IMR-90 (cell line): ENCODE measurements around the gene KAT2B.

ENCODE experiments used
- BHLHE40 ChIP-seq: fragments of 150-350 bp; IDR thresholded peaks from 2 replicates; pipeline ENCODE4 v1.6.1; 2016; ENCODE audit warnings: mild to moderate bottlenecking, low read depth, low read length
- CEBPB ChIP-seq: IDR thresholded peaks from 2 replicates; pipeline ENCODE4 v1.6.1; 2012; ENCODE audit warnings: low read depth, low read length, improper control_type of control experiment
- FOS ChIP-seq: fragments of 150-350 bp; IDR thresholded peaks from 2 replicates; pipeline ENCODE4 v1.6.1; 2016; ENCODE audit warnings: low read depth, low read length
- MAFK ChIP-seq: IDR thresholded peaks from 2 replicates; pipeline ENCODE4 v1.6.1; 2012; ENCODE audit warnings: low read depth, low read length, improper control_type of control experiment
- POLR2A ChIP-seq: IDR thresholded peaks from 2 replicates; pipeline ENCODE4 v1.6.1; 2012; ENCODE audit warnings: mild to moderate bottlenecking, low read depth, low read length
- RAD21 ChIP-seq: IDR thresholded peaks from 2 replicates; pipeline ENCODE4 v1.6.1; 2012; ENCODE audit warnings: low read length, improper control_type of control experiment
- RFX5 ChIP-seq: IDR thresholded peaks from 2 replicates; pipeline ENCODE4 v1.8.0; 2012; ENCODE audit warnings: low read depth, mild to moderate bottlenecking, low read length, moderate library complexity
- TF ChIP-seq, protein P1 (sequence below): conservative IDR thresholded peaks from 2 replicates; pipeline ENCODE4 v1.5.1; 2012; ENCODE audit warnings: mild to moderate bottlenecking, low read depth, low read length, improper control_type of control experiment
- TF ChIP-seq, protein P2 (sequence below): fragments of 150-350 bp; IDR thresholded peaks from 2 replicates; pipeline ENCODE4 v1.6.1; 2016; ENCODE audit warnings: low read depth, mild to moderate bottlenecking, low read length, moderate library complexity, borderline replicate concordance

DNA sequence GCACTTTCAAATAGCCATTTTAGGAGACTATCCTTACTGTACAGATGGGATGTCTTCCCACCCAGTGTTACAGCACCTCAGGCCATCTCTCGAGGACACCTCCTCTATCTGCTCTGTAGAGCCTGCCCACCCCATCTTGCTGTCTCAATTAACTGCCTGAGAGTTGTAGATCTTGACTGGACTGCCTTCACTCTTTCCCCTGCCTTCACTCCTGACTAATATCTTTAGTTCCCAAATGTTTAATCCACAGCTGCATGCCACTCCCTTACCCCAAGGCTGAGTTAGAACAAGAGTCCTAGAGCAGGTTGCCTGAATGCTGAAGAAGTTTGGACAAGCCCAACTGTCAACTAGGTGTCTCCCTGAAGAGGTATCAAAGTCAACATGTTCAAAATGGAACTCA, 26.9 kb upstream of the KAT2B start:
- TF ChIP-seq, protein P1, sequence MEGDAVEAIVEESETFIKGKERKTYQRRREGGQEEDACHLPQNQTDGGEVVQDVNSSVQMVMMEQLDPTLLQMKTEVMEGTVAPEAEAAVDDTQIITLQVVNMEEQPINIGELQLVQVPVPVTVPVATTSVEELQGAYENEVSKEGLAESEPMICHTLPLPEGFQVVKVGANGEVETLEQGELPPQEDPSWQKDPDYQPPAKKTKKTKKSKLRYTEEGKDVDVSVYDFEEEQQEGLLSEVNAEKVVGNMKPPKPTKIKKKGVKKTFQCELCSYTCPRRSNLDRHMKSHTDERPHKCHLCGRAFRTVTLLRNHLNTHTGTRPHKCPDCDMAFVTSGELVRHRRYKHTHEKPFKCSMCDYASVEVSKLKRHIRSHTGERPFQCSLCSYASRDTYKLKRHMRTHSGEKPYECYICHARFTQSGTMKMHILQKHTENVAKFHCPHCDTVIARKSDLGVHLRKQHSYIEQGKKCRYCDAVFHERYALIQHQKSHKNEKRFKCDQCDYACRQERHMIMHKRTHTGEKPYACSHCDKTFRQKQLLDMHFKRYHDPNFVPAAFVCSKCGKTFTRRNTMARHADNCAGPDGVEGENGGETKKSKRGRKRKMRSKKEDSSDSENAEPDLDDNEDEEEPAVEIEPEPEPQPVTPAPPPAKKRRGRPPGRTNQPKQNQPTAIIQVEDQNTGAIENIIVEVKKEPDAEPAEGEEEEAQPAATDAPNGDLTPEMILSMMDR, result no peak
- no peak for TF ChIP-seq BHLHE40
- TF ChIP-seq POLR2A, result no peak
- no peak for TF ChIP-seq MAFK
- TF ChIP-seq CEBPB, result no peak
- no peak for TF ChIP-seq RFX5
- no peak for TF ChIP-seq FOS
- TF ChIP-seq, protein P2, sequence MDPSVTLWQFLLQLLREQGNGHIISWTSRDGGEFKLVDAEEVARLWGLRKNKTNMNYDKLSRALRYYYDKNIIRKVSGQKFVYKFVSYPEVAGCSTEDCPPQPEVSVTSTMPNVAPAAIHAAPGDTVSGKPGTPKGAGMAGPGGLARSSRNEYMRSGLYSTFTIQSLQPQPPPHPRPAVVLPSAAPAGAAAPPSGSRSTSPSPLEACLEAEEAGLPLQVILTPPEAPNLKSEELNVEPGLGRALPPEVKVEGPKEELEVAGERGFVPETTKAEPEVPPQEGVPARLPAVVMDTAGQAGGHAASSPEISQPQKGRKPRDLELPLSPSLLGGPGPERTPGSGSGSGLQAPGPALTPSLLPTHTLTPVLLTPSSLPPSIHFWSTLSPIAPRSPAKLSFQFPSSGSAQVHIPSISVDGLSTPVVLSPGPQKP, result no peak
- TF ChIP-seq RAD21, result no peak
